ENCODE data around the gene BBIP1.

GRCh38 chr10:110919349-110919931 lies 460 bp upstream of the BBIP1 start, which contains the start of gene SHOC2:
- TF ChIP-seq ZNF274 (IDR thresholded peaks at IDR 0.05; ENCODE audit: low read depth, low read length) (no peak), YY1 (IDR thresholded peaks at IDR 0.05; ENCODE audit: insufficient read depth, insufficient read length) (no peak), SUZ12 (IDR thresholded peaks at IDR 0.05; ENCODE audit: extremely low read depth, insufficient read depth, insufficient read length) (no peak)

Measured in NT2/D1 (cell line).